22Rv1 (cell line): ENCODE measurements around the gene CYP8B1.

ENCODE experiments used
- H3K27ac ChIP-seq: fragments of 450-650 bp; 2 replicates; pipeline ENCODE4 v1.5.1; 2017
- ZFX ChIP-seq: fragments of 450-650 bp; IDR thresholded peaks from 2 replicates; pipeline ENCODE4 v1.6.1; 2017; ENCODE audit warnings: antibody characterized with exemption, borderline replicate concordance
- TF ChIP-seq, protein P1 (sequence below): fragments of 450-650 bp; IDR thresholded peaks from 2 replicates; pipeline ENCODE4 v1.5.1; 2017; ENCODE audit warnings: mild to moderate bottlenecking

The CYP8B1 gene

DNA sequence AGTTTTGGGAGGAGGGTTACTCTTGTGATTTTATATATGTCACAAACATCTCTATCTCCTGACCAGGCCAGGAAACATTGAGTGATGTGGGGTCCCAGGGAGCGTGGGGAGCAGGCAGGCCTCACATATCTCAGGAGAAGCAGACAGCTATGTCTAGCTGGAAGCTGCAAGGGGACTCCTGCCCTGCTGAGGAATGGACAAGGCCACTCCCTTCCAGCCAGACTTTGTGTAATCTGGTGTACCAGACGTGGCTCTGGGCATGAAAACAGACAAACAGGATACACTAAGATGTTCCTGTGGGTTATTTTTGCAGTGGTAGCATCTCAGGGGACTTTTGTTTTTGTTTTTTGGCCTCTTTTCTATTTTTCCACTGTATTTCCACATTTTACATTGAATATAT lies 23.2 kb downstream of the CYP8B1 start:
- H3K27ac ChIP-seq, result no peak overlapping the region
- TF ChIP-seq, protein P1, sequence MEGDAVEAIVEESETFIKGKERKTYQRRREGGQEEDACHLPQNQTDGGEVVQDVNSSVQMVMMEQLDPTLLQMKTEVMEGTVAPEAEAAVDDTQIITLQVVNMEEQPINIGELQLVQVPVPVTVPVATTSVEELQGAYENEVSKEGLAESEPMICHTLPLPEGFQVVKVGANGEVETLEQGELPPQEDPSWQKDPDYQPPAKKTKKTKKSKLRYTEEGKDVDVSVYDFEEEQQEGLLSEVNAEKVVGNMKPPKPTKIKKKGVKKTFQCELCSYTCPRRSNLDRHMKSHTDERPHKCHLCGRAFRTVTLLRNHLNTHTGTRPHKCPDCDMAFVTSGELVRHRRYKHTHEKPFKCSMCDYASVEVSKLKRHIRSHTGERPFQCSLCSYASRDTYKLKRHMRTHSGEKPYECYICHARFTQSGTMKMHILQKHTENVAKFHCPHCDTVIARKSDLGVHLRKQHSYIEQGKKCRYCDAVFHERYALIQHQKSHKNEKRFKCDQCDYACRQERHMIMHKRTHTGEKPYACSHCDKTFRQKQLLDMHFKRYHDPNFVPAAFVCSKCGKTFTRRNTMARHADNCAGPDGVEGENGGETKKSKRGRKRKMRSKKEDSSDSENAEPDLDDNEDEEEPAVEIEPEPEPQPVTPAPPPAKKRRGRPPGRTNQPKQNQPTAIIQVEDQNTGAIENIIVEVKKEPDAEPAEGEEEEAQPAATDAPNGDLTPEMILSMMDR, result no peak
- no peak for TF ChIP-seq ZFX

DNA sequence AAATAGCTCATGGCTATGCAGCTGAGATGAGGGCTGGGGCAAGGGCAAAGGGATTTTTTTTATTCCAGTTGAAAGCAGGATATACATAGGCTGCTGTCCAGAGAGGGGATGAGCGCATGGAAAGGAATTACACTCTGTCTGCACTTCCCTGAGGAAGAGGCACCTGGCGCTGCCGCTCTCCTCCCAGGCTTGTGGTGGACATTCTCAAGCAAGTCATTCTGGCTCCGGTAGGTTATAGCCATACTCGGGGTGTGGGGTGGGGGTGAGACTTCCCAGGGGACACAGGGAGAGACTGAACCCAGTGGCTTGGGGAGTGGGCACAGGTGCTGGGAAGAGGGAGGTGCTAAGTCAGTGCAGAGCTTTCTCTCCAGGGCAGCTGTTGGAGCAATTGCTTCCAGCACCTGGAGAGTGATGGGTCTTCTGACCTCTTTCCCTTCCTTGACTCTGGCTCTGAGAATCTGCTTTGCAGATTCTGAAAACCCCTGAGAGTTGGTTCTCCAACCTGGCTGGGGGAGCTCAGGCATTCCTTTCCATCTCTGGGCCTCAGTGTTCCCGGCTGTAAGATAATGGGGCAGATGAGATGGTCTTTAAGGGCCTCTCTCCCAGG lies 24.3 kb downstream of the CYP8B1 start:
- no peak overlapping the region for H3K27ac ChIP-seq
- TF ChIP-seq, protein P1, result no peak

DNA sequence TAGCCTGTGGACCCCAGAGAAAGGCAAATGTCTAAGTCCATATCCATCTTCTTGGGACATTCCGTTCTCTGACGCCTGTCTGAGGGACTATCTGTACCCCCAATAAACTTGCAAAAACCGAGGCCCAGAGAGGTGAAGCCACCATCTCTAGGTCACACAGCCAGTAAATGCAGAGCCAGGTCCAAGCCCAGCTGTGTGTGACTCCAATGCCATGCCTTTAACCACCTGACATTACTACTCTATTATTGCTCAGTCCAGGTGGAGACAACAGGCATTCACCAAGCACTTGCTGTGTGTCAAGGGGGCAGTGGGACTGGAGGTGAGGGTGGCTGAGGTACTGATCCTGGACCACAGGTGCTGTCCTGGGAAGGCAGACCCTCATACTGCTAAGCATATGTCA lies 25.4 kb downstream of the CYP8B1 start:
- no peak overlapping the region for H3K27ac ChIP-seq
- TF ChIP-seq ZFX, result no peak
- TF ChIP-seq, protein P1, result no peak

DNA sequence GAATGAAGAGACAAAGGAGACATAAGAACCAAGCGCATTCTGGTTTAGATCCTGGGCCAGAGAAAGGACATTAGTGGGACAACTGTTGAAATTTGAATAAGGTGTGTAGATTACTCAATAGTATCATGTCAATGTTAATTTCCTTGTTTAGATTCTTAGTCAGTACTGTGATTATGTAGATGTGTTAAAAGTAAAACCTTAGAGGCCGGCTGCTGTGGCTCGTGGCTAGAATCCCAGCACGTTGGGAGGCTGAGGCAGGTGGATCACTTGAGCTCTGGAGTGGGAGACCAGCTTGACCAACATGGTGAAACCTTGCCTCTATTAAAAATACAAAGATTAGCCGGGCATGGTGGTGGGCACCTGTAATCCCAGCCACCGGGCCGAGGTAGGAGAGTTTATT lies 26.7 kb downstream of the CYP8B1 start:
- TF ChIP-seq ZFX, result no peak
- TF ChIP-seq, protein P1, result no peak
- H3K27ac ChIP-seq, result no peak overlapping the region

DNA sequence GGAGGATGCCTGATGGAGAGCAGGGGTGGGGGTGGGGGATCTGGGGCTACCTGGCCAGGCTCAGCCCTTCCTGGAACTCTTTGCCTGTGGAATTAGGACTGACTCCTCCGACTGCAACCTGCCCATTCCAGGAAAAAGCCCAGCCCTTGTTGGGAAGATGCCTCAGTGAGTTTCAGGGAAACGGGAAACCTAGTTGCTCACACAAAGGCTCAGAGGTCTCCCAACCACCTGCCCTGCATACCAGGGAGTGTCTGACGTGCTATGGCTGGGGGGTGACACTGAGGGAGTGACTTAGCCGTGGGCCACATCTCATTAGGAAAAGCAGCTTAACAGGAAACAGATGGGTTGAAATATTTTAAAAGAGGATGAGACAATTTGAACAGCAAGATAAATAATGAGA lies 27.9 kb downstream of the CYP8B1 start:
- TF ChIP-seq ZFX, result no peak
- TF ChIP-seq, protein P1, result no peak
- no peak overlapping the region for H3K27ac ChIP-seq

DNA sequence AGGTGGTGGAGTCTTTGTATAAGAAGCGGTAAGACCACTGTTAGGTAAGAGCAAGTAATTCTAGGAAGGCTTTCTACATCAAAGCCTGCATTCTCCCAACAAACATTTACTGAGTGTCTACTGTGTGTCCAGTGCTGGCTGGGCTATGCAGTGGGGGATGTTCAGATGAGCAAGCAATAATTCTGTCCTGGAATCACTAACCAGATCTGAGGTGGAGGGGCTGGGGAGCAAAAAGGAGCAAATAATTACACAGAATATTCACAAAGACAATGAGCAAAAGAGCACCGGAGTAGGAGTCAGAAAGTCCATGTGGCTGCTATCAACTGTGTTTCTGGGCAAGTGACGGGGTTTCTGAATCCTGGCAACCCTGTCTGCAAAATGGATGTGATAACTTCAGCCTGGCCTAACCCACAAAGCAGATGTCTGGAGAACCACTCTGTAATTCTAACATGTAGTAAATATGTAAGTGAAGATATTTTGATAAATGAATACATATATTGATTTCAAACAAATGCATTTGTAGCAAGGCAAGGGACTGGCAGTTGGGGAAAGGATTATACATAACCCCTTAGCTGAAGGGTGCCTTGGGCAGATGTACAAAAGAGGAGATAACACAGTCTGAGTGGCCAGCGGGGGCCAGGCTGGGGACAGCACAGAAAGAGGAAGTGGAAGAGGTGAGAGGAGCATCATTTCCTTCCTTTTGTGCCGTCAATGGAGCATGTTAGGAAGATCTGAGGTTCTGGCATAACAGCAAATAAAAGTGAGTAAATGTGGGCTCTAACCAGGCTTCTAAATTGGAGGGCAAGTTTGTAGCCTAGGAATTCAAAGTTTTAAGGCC lies 28.8 kb downstream of the CYP8B1 start:
- H3K27ac ChIP-seq, result no peak overlapping the region

More for the DNA sequence above, 28.8 kb downstream of the CYP8B1 start:
- TF ChIP-seq ZFX, result no peak
- TF ChIP-seq, protein P1, result no peak
